GM12878 (cell line): ENCODE results near the gene ZFAND2A.

ENCODE experiments used
- BCL3 ChIP-seq: IDR thresholded peaks from 2 replicates; pipeline ENCODE4 v1.6.1; 2011; ENCODE audit warnings: borderline replicate concordance, low read depth, mild to moderate bottlenecking, moderate library complexity, low read length; ENCODE audit not compliant: insufficient read depth, poor library complexity, severe bottlenecking
- CTCF ChIP-seq, 3 experiments: IDR thresholded peaks in 2 of 3; conservative IDR thresholded peaks in 1 of 3; 2 replicates each; pipeline ENCODE4 v1.5.1; 2011; ENCODE audit warnings: low read depth in 3 of 3, low read length in 3 of 3, mild to moderate bottlenecking in 3 of 3, control low read depth in 2 of 3, moderate library complexity in 2 of 3, inconsistent platforms in 1 of 3, mixed read lengths in 1 of 3; ENCODE audit not compliant: control insufficient read depth in 2 of 3, insufficient read depth in 1 of 3; ENCODE audit errors: extremely low read depth in 1 of 3
- EP300 ChIP-seq, 2 experiments: fragments of 150-350 bp in 1 of 2; IDR thresholded peaks; 2 replicates each; pipeline ENCODE4 v1.6.1; 2011 to 2012; ENCODE audit warnings: low read depth in 2 of 2, low read length in 2 of 2, borderline replicate concordance in 1 of 2, improper control_type of control experiment in 1 of 2, inconsistent platforms in 1 of 2; ENCODE audit not compliant: control insufficient read depth in 1 of 2
- FOXM1 ChIP-seq: IDR thresholded peaks from 2 replicates; pipeline ENCODE4 v1.6.1; 2012; ENCODE audit warnings: low read depth, mild to moderate bottlenecking, inconsistent platforms, low read length, moderate library complexity
- IRF3 ChIP-seq: fragments of 450-650 bp; IDR thresholded peaks from 2 replicates; pipeline ENCODE4 v1.6.1; 2014; ENCODE audit warnings: mild to moderate bottlenecking
- NFIC ChIP-seq: IDR thresholded peaks from 2 replicates; pipeline ENCODE4 v1.6.1; 2012; ENCODE audit warnings: low read depth, mild to moderate bottlenecking, inconsistent platforms, low read length, moderate library complexity
- RFX5 ChIP-seq: IDR thresholded peaks from 2 replicates; pipeline ENCODE4 v1.6.1; 2011; ENCODE audit warnings: low read depth, low read length, improper control_type of control experiment
- RUNX3 ChIP-seq: IDR thresholded peaks from 2 replicates; pipeline ENCODE4 v1.6.1; 2012; ENCODE audit warnings: low read length, inconsistent platforms
- SMARCA5 ChIP-seq: fragments of 450-650 bp; IDR thresholded peaks from 2 replicates; pipeline ENCODE4 v1.6.1; 2017; ENCODE audit warnings: mild to moderate bottlenecking
- SP1 ChIP-seq: IDR thresholded peaks from one replicate; pipeline ENCODE4 v1.6.1; 2011; ENCODE audit warnings: low read depth, low read length
- SREBF2 ChIP-seq: IDR thresholded peaks from 2 replicates; pipeline ENCODE4 v1.6.1; 2012; ENCODE audit warnings: mild to moderate bottlenecking, low read length

GRCh38 chr7:1113548-1113885, 46.5 kb downstream of the ZFAND2A start:
- TF ChIP-seq CTCF (IDR thresholded peaks at IDR 0.05 in 2 of 3, conservative IDR thresholded peaks at IDR 0.05 in 1 of 3; ENCODE audit: control insufficient read depth in 2 of 3, extremely low read depth in 1 of 3, insufficient read depth in 1 of 3, low read depth in 3 of 3, low read length in 3 of 3) (no peak), FOXM1 (no peak), SP1 (no peak), SREBF2 (no peak), EP300 (IDR thresholded peaks at IDR 0.05; ENCODE audit: borderline replicate concordance in 1 of 2, control insufficient read depth in 1 of 2, low read depth in 2 of 2, low read length in 2 of 2) (no peak), SMARCA5 (no peak), IRF3 (no peak), RFX5 (no peak), BCL3 (no peak), RUNX3 (no peak), NFIC (no peak)
